Uterus (tissue), 2 donors: ENCODE data around the gene MTHFD2L.
A peak's percentile ranks its signal among the peaks of the same experiment; 100 is the strongest.

Source experiments
- CTCF ChIP-seq, 4 experiments: fragments of 200-600 bp in 2 of 4; fragments of 450-650 bp in 2 of 4; sonication (generic) in 2 of 4; IDR thresholded peaks; one replicate each; pipeline ENCODE4 v1.5.1; 2016 to 2019; ENCODE audit warnings: antibody characterized with exemption in 4 of 4, mild to moderate bottlenecking in 2 of 4, moderate library complexity in 1 of 4
- POLR2A ChIP-seq, 2 donors: fragments of 450-650 bp; IDR thresholded peaks; one replicate each; pipeline ENCODE4 v1.6.1; 2016; ENCODE audit warnings: antibody characterized with exemption in 2 of 2, mild to moderate bottlenecking in 1 of 2, moderate library complexity in 1 of 2

GRCh38 chr4:74228691-74229640 lies 71.0 kb downstream of the MTHFD2L start:
- TF ChIP-seq POLR2A (IDR thresholded peaks at IDR 0.05) (no peak), CTCF (IDR thresholded peaks at IDR 0.05) (peak in 3 of 4 experiments; percentile 25 to 55 (median 42))
